ENCODE measurements around the gene MLXIP.

Gene MLXIP

DNA sequence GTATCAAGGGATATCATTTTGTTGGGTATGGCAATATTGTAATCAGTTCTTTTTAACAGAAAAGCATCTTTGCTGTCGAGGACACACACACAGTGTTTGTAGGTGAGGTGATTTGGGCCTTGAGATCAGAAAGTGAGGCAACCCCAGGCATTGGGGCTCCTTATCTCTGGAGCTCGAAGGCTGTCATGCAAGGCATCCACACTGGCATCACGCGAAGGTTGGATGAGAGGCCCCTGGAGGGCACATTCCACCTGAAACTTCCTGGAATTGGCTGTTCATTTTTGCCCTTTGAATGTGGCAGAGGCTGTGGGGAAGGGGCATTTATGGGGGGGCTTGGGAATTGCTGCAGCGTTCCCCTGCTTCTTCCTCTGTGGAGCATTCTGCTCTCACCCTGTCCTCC, 49.9 kb downstream of the MLXIP start:
- H3K79me2 ChIP-seq (ENCODE audit: insufficient read depth, low read length): peaks cover 20% of the 10 kb centered on the region
- H3K27ac ChIP-seq (ENCODE audit: low read length): no peak overlapping the region
- DNase-seq (no peak), ATAC-seq (ENCODE audit: insufficient read depth, low read depth) (no peak)
- no peak overlapping the region for H3K9ac ChIP-seq (ENCODE audit: low read depth, low read length)
- TF ChIP-seq, protein P1, sequence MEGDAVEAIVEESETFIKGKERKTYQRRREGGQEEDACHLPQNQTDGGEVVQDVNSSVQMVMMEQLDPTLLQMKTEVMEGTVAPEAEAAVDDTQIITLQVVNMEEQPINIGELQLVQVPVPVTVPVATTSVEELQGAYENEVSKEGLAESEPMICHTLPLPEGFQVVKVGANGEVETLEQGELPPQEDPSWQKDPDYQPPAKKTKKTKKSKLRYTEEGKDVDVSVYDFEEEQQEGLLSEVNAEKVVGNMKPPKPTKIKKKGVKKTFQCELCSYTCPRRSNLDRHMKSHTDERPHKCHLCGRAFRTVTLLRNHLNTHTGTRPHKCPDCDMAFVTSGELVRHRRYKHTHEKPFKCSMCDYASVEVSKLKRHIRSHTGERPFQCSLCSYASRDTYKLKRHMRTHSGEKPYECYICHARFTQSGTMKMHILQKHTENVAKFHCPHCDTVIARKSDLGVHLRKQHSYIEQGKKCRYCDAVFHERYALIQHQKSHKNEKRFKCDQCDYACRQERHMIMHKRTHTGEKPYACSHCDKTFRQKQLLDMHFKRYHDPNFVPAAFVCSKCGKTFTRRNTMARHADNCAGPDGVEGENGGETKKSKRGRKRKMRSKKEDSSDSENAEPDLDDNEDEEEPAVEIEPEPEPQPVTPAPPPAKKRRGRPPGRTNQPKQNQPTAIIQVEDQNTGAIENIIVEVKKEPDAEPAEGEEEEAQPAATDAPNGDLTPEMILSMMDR (IDR thresholded peaks at IDR 0.05; ENCODE audit: borderline replicate concordance, extremely low read depth, low read length, poor library complexity, severe bottlenecking): no peak
- no peak for TF ChIP-seq EZH2 (IDR thresholded peaks at IDR 0.05; ENCODE audit: borderline replicate concordance, low read depth, low read length, severe bottlenecking)
- no peak overlapping the region for H2AFZ ChIP-seq (ENCODE audit: low read depth, low read length)
- H3K9me3 ChIP-seq (ENCODE audit: insufficient read depth, low read length, severe bottlenecking): no peaks in the 10 kb centered on the region
- H3K36me3 ChIP-seq (ENCODE audit: insufficient read depth, low read length): peaks cover 62% of the 10 kb centered on the region
- peaks cover 33% of the 10 kb centered on the region for H4K20me1 ChIP-seq (ENCODE audit: insufficient read depth, low read length)
- no peaks in the 10 kb centered on the region for H3K27me3 ChIP-seq (ENCODE audit: insufficient read depth, low read length, poor library complexity)
- no peak overlapping the region for H3K4me2 ChIP-seq (ENCODE audit: insufficient read depth, low read length)
- H3K4me3 ChIP-seq (ENCODE audit: low read depth in 1 of 2, low read length in 2 of 2): no peak overlapping the region
- H3K4me1 ChIP-seq (ENCODE audit: insufficient read depth, low read length): peaks cover 1% of the 10 kb centered on the region; the same call in 1 of the 2 replicates

DNA sequence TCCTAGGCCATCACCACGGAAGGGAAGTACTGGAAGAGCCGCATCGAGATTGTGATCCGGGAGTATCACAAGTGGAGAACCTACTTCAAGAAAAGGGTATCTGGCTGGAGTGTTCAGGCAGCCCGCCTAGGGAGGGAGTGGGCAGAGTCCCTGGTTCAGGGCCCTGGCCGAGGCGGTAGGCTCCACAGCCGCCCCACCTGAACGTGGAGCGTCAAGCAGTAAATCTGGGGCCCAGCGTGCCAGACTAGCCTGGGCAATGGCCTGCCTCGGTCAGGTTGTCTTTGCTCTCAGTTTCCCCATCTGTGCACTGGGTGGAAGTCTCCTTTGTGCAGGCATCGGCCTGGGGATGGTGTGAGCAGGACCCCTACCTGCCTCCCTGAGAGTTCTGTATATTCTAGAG, 50.6 kb downstream of the MLXIP start:
- no peak for DNase-seq
- H3K9ac ChIP-seq (ENCODE audit: low read depth, low read length): no peak overlapping the region
- no peak for TF ChIP-seq EZH2 (IDR thresholded peaks at IDR 0.05; ENCODE audit: borderline replicate concordance, low read depth, low read length, severe bottlenecking)
- TF ChIP-seq, protein P1 (IDR thresholded peaks at IDR 0.05; ENCODE audit: borderline replicate concordance, extremely low read depth, low read length, poor library complexity, severe bottlenecking): no peak

DNA sequence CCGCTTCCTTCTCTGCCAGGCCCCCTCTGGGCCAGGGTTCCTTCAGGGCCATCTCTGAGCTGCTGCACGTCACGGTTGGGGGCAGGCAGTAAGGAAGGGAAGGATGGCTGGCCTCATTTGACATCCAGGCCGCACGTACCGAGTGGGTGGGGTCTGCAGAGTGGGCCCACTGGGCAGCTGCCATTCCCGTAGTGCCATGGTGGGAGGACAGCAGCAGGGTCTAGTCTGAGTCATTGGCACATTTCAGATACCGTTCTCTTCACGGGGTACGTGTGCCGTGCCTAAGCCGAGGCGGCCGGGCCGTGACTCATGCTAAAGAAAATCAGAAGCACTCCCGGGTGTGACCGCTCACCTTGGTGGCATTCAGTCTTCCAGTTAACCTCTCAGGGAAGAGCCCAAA, 51.6 kb downstream of the MLXIP start:
- TF ChIP-seq, protein P1 (IDR thresholded peaks at IDR 0.05; ENCODE audit: borderline replicate concordance, extremely low read depth, low read length, poor library complexity, severe bottlenecking): no peak
- no peak for TF ChIP-seq EZH2 (IDR thresholded peaks at IDR 0.05; ENCODE audit: borderline replicate concordance, low read depth, low read length, severe bottlenecking)
- Histone ChIP-seq H2AFZ (ENCODE audit: low read depth, low read length) (no peak overlapping the region), H3K9me3 (ENCODE audit: insufficient read depth, low read length, severe bottlenecking) (no peaks in the 10 kb centered on the region), H3K27ac (ENCODE audit: low read length) (no peak overlapping the region), H3K79me2 (ENCODE audit: insufficient read depth, low read length) (peaks cover 10% of the 10 kb centered on the region; the same call in 1 of the 2 replicates), H3K27me3 (ENCODE audit: insufficient read depth, low read length, poor library complexity) (no peaks in the 10 kb centered on the region), H4K20me1 (ENCODE audit: insufficient read depth, low read length) (peaks cover 29% of the 10 kb centered on the region), H3K9ac (ENCODE audit: low read depth, low read length) (no peak overlapping the region), H3K4me1 (ENCODE audit: insufficient read depth, low read length) (no peaks in the 10 kb centered on the region), H3K36me3 (ENCODE audit: insufficient read depth, low read length) (peaks cover 71% of the 10 kb centered on the region), H3K4me2 (ENCODE audit: insufficient read depth, low read length) (no peak overlapping the region), H3K4me3 (ENCODE audit: low read depth in 1 of 2, low read length in 2 of 2) (no peak overlapping the region)
- DNase-seq (no peak), ATAC-seq (ENCODE audit: insufficient read depth, low read depth) (no peak)

More for the DNA sequence above, 50.6 kb downstream of the MLXIP start:
- Histone ChIP-seq H3K36me3 (ENCODE audit: insufficient read depth, low read length) (peaks cover 66% of the 10 kb centered on the region), H3K4me2 (ENCODE audit: insufficient read depth, low read length) (no peak overlapping the region), H3K79me2 (ENCODE audit: insufficient read depth, low read length) (peaks cover 15% of the 10 kb centered on the region), H4K20me1 (ENCODE audit: insufficient read depth, low read length) (peaks cover 29% of the 10 kb centered on the region), H2AFZ (ENCODE audit: low read depth, low read length) (no peak overlapping the region), H3K4me3 (ENCODE audit: low read depth in 1 of 2, low read length in 2 of 2) (no peak overlapping the region), H3K27ac (ENCODE audit: low read length) (no peak overlapping the region), H3K9me3 (ENCODE audit: insufficient read depth, low read length, severe bottlenecking) (no peaks in the 10 kb centered on the region), H3K4me1 (ENCODE audit: insufficient read depth, low read length) (no peaks in the 10 kb centered on the region), H3K27me3 (ENCODE audit: insufficient read depth, low read length, poor library complexity) (no peaks in the 10 kb centered on the region)
- ATAC-seq (ENCODE audit: insufficient read depth, low read depth): no peak
